ENCODE data around the gene EFHC2. TPM values are rescaled to one million over a fixed set of nuclear protein-coding genes. Genes with fewer than 3 reads are reported as not detected.

EFHC2 gene
- total RNA-seq, 1 experiment from 2014 or later: 1.1 TPM

GRCh38 chrX:44319550-44319949, 23.9 kb downstream of the EFHC2 start:
- H3K56ac ChIP-seq (ENCODE audit: insufficient read length, low read depth, low read length): no peak overlapping the region
- no peak overlapping the region for H3K4me2 ChIP-seq (ENCODE audit: insufficient read depth, insufficient read length, low read length)
- H3K23ac ChIP-seq (ENCODE audit: insufficient read length, low read depth, low read length): no peak overlapping the region
- no peaks in the 10 kb centered on the region for H3K23me2 ChIP-seq (ENCODE audit: insufficient read length, low read depth, low read length, poor library complexity, severe bottlenecking)
- H3K4me1 Mint-ChIP-seq: peaks cover under 1 to 4% of the 10 kb centered on the region in 2 experiments; a peak in 1 of 4 replicates
- H4K8ac ChIP-seq (replicated peaks; ENCODE audit: insufficient read length, low read depth, low read length): no peak overlapping the region
- no peak overlapping the region for H4K91ac ChIP-seq (ENCODE audit: insufficient read length, low read depth, low read length)
- H2BK5ac ChIP-seq (ENCODE audit: insufficient read length, low read length): no peak overlapping the region
- no peak overlapping the region for H3K27ac ChIP-seq (ENCODE audit: insufficient read length, low read depth, low read length)
- no peak overlapping the region for H3K9ac ChIP-seq (ENCODE audit: extremely low read depth, insufficient read length, low read length)
- no peak for DNase-seq
- no peak overlapping the region for H3K27ac Mint-ChIP-seq
- no peak overlapping the region for H2BK20ac ChIP-seq (ENCODE audit: low read depth, low read length, poor library complexity, severe bottlenecking)
- no peak overlapping the region for H3T11ph ChIP-seq (ENCODE audit: low read length)
- H3K27me3 Mint-ChIP-seq (ENCODE audit: low read depth): no peaks in the 10 kb centered on the region
- no peaks in the 10 kb centered on the region for H4K20me1 ChIP-seq (ENCODE audit: control insufficient read depth, insufficient read depth, insufficient read length)
- H2BK12ac ChIP-seq (ENCODE audit: insufficient read length, low read depth, low read length): no peak overlapping the region
- H3K9me3 ChIP-seq (ENCODE audit: control insufficient read depth, low read depth, low read length): peaks cover 61% of the 10 kb centered on the region
- no peak for TF ChIP-seq CTCF (conservative IDR thresholded peaks at IDR 0.05)
- no CpG with 5 or more reads among the region's 1 CpG for WGBS (ENCODE audit: extremely low coverage, insufficient read length, low lambda C conversion rate)
- H2BK15ac ChIP-seq (ENCODE audit: low read depth, low read length): no peak overlapping the region
- no peaks in the 10 kb centered on the region for H3K27me3 ChIP-seq (ENCODE audit: insufficient read depth, low read length)
- H3K79me1 ChIP-seq (ENCODE audit: insufficient read depth, low read depth, low read length, poor library complexity, severe bottlenecking): no peaks in the 10 kb centered on the region
- no peak overlapping the region for H2AK5ac ChIP-seq (ENCODE audit: insufficient read length, low read length)
- no peak overlapping the region for H2AFZ ChIP-seq (ENCODE audit: low read length)
- H3K14ac ChIP-seq (ENCODE audit: insufficient read depth, low read length): no peak overlapping the region
- H3K4me3 Mint-ChIP-seq: no peak overlapping the region
- H3K18ac ChIP-seq (ENCODE audit: insufficient read length, low read depth, low read length): no peak overlapping the region
- H2BK120ac ChIP-seq (ENCODE audit: low read depth, low read length, poor library complexity, severe bottlenecking): no peak overlapping the region
- H4K5ac ChIP-seq (ENCODE audit: insufficient read length, low read depth, low read length): no peak overlapping the region
- peaks cover 70 to 87% of the 10 kb centered on the region in 2 experiments for H3K9me3 Mint-ChIP-seq
- H3K4ac ChIP-seq (ENCODE audit: low read depth, low read length): no peak overlapping the region
- no peaks in the 10 kb centered on the region for H3K79me2 ChIP-seq (ENCODE audit: insufficient read depth, low read length)
- no peaks in the 10 kb centered on the region for H3K4me1 ChIP-seq (ENCODE audit: insufficient read depth, low read length)
- H3K36me3 Mint-ChIP-seq (ENCODE audit: insufficient read depth in 1 of 3, low read depth in 3 of 3): peaks cover 5 to 15% (median 14%) of the 10 kb centered on the region in 3 experiments
